Panc1 (cell line): Measurements from ENCODE around the gene GNPTG.

ENCODE experiments used
- POLR2AphosphoS5 ChIP-seq: IDR thresholded peaks from 2 replicates; pipeline ENCODE4 v1.6.1; 2012; ENCODE audit warnings: mild to moderate bottlenecking, low read depth, low read length, moderate library complexity
- SIN3A ChIP-seq: IDR thresholded peaks from 2 replicates; pipeline ENCODE4 v1.6.1; 2012; ENCODE audit warnings: low read depth, mild to moderate bottlenecking, low read length, moderate library complexity, borderline replicate concordance; ENCODE audit not compliant: insufficient read depth
- TCF7L2 ChIP-seq: IDR thresholded peaks from 2 replicates; pipeline ENCODE4 v1.6.1; 2011; ENCODE audit warnings: mild to moderate bottlenecking, low read depth, low read length, inconsistent platforms
- TF ChIP-seq, protein P1 (sequence below): fragments of 450-650 bp; IDR thresholded peaks from 2 replicates; pipeline ENCODE4 v1.5.1; 2017; ENCODE audit warnings: mild to moderate bottlenecking
- TF ChIP-seq, protein P2 (sequence below), 2 experiments: IDR thresholded peaks; 2 replicates each; pipeline ENCODE4 v1.6.1; 2011 to 2012; ENCODE audit warnings: low read depth in 2 of 2, control low read depth in 1 of 2, low read length in 1 of 2, mild to moderate bottlenecking in 1 of 2, moderate library complexity in 1 of 2; ENCODE audit not compliant: insufficient read depth in 1 of 2

DNA sequence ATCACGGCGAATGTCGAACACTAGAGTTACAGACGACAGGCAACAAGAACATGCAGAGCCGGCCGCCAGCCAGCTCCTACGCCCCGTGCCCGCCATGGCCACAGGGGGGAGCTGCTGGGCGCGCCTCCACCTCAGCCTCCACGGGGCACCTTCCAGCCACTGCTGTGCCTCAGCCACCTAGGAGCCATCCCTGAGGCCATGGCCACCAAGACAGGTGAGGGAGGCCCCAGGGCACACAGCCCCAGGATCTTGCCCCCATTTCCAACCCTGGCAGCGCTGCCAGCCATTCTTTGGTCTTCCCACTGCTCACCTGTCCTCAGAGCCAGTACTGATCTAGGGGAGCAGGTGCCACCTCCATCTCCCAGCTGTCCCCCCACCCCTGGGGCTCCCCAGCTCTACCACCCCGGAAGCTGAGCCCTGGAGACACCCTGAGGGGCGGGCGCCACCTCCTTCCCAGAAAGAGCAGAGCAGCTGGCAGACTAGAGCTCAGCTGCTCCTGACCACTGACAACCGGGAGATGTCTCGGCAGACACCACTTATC, 11.8 kb downstream of the GNPTG start:
- TF ChIP-seq, protein P1, sequence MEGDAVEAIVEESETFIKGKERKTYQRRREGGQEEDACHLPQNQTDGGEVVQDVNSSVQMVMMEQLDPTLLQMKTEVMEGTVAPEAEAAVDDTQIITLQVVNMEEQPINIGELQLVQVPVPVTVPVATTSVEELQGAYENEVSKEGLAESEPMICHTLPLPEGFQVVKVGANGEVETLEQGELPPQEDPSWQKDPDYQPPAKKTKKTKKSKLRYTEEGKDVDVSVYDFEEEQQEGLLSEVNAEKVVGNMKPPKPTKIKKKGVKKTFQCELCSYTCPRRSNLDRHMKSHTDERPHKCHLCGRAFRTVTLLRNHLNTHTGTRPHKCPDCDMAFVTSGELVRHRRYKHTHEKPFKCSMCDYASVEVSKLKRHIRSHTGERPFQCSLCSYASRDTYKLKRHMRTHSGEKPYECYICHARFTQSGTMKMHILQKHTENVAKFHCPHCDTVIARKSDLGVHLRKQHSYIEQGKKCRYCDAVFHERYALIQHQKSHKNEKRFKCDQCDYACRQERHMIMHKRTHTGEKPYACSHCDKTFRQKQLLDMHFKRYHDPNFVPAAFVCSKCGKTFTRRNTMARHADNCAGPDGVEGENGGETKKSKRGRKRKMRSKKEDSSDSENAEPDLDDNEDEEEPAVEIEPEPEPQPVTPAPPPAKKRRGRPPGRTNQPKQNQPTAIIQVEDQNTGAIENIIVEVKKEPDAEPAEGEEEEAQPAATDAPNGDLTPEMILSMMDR, result peak; percentile 98
- TF ChIP-seq, protein P2, sequence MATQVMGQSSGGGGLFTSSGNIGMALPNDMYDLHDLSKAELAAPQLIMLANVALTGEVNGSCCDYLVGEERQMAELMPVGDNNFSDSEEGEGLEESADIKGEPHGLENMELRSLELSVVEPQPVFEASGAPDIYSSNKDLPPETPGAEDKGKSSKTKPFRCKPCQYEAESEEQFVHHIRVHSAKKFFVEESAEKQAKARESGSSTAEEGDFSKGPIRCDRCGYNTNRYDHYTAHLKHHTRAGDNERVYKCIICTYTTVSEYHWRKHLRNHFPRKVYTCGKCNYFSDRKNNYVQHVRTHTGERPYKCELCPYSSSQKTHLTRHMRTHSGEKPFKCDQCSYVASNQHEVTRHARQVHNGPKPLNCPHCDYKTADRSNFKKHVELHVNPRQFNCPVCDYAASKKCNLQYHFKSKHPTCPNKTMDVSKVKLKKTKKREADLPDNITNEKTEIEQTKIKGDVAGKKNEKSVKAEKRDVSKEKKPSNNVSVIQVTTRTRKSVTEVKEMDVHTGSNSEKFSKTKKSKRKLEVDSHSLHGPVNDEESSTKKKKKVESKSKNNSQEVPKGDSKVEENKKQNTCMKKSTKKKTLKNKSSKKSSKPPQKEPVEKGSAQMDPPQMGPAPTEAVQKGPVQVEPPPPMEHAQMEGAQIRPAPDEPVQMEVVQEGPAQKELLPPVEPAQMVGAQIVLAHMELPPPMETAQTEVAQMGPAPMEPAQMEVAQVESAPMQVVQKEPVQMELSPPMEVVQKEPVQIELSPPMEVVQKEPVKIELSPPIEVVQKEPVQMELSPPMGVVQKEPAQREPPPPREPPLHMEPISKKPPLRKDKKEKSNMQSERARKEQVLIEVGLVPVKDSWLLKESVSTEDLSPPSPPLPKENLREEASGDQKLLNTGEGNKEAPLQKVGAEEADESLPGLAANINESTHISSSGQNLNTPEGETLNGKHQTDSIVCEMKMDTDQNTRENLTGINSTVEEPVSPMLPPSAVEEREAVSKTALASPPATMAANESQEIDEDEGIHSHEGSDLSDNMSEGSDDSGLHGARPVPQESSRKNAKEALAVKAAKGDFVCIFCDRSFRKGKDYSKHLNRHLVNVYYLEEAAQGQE (IDR thresholded peaks at IDR 0.05; ENCODE audit: insufficient read depth in 1 of 2, low read depth in 2 of 2, low read length in 1 of 2), result no peak
- no peak for TF ChIP-seq POLR2AphosphoS5
- no peak for TF ChIP-seq TCF7L2
- no peak for TF ChIP-seq SIN3A
